B cell (primary cell): Measurements from ENCODE around the gene NAB1. TPM values are rescaled to one million over a fixed set of nuclear protein-coding genes. Genes with fewer than 3 reads are reported as not detected.

ENCODE experiments used
- ATAC-seq: fragments of 200-7000 bp; cut with Tn5 transposase; one replicate; pipeline ENCODE4 v1.10.0; 2021; ENCODE audit warnings: low read depth, mild to moderate bottlenecking, moderate number of reproducible peaks, moderate library complexity
- CTCF ChIA-PET: fragments of 350-600 bp; sonication (Branson Sonifier 250); formaldehyde crosslinking; loops from one replicate; lab custom pipeline; 2021; ENCODE audit warnings: antibody characterized with exemption, inconsistent platforms; lab: Charles Lee
- POLR2A ChIA-PET: fragments of 350-600 bp; sonication (Branson Sonifier 250); formaldehyde crosslinking; loops from one replicate; lab custom pipeline; 2021; ENCODE audit warnings: antibody characterized with exemption; lab: Charles Lee
- DNase-seq: peaks from one replicate; pipeline ENCODE4 v3.0.0; 2013
- H2AFZ ChIP-seq: 2 replicates; pipeline ENCODE4 v1.6.1; 2012; ENCODE audit warnings: mild to moderate bottlenecking, low read depth, low read length; ENCODE audit not compliant: insufficient read depth, poor library complexity, severe bottlenecking
- H3K27ac ChIP-seq, 2 donors: 1 replicate in 1 of 2; 2 replicates in 1 of 2; pipeline ENCODE4 v1.5.1; 2012 to 2013; ENCODE audit warnings: low read length in 2 of 2, mild to moderate bottlenecking in 2 of 2, moderate library complexity in 1 of 2
- H3K27me3 ChIP-seq, 4 experiments: fragments of 200-600 bp in 1 of 4; sonication (generic) in 1 of 4; replicated peaks in 1 of 4; 1 replicate in 2 of 4; 2 replicates in 2 of 4; pipeline versions ENCODE4 v1.6.1 to v1.7.0; 2013 to 2016; ENCODE audit warnings: low read length in 3 of 4, mild to moderate bottlenecking in 2 of 4, mixed read lengths in 1 of 4, moderate library complexity in 1 of 4; ENCODE audit not compliant: insufficient read depth in 4 of 4, control insufficient read depth in 3 of 4; ENCODE audit errors: control extremely low read depth in 1 of 4
- H3K36me3 ChIP-seq, 2 experiments: replicated peaks in 1 of 2; 1 replicate in 1 of 2; 2 replicates in 1 of 2; pipeline versions ENCODE4 v1.6.1 to v1.7.1; 2013; ENCODE audit warnings: low read length in 1 of 2; ENCODE audit not compliant: insufficient read depth in 2 of 2, control insufficient read depth in 1 of 2; ENCODE audit errors: control extremely low read depth in 1 of 2, extremely low read depth in 1 of 2
- H3K4me1 ChIP-seq, 2 donors: fragments of 200-600 bp in 1 of 2; sonication (generic) in 1 of 2; 1 replicate in 1 of 2; 2 replicates in 1 of 2; pipeline versions ENCODE4 v1.5.1 to v1.6.1; 2013 to 2017; ENCODE audit warnings: low read length in 2 of 2; ENCODE audit not compliant: control insufficient read depth in 2 of 2, insufficient read depth in 2 of 2
- H3K4me2 ChIP-seq: replicated peaks from 2 replicates; pipeline ENCODE3; 2012; ENCODE audit warnings: mild to moderate bottlenecking, low read depth, low read length; ENCODE audit not compliant: poor library complexity, severe bottlenecking
- H3K4me3 ChIP-seq, 5 experiments: fragments of 200-600 bp in 1 of 5; sonication (generic) in 1 of 5; 1 replicate in 3 of 5; 2 replicates in 2 of 5; pipeline versions ENCODE4 v1.5.1 to v1.7.0; 2011 to 2016; ENCODE audit warnings: low read length in 4 of 5, mild to moderate bottlenecking in 4 of 5, low read depth in 2 of 5, control low read depth in 1 of 5, moderate library complexity in 1 of 5; ENCODE audit not compliant: insufficient read depth in 1 of 5; ENCODE audit errors: control extremely low read depth in 1 of 5, extremely low read depth in 1 of 5
- H3K79me2 ChIP-seq: fragments of 200-600 bp; sonication (generic); one replicate; pipeline ENCODE4 v1.6.0; 2016; ENCODE audit warnings: low read length; ENCODE audit not compliant: control insufficient read depth, insufficient read depth
- H3K9ac ChIP-seq: fragments of 200-600 bp; sonication (generic); 2 replicates; pipeline ENCODE4 v1.6.1; 2017; ENCODE audit warnings: mild to moderate bottlenecking, low read length, moderate library complexity
- H3K9me3 ChIP-seq, 3 donors: one replicate each; pipeline versions ENCODE4 v1.6.1 to v1.7.1; 2013; ENCODE audit warnings: low read length in 2 of 3; ENCODE audit not compliant: control insufficient read depth in 2 of 3, insufficient read depth in 1 of 3; ENCODE audit errors: control extremely low read depth in 1 of 3
- H4K20me1 ChIP-seq: 2 replicates; pipeline ENCODE4 v1.6.0; 2012; ENCODE audit warnings: mild to moderate bottlenecking, low read length; ENCODE audit not compliant: insufficient read depth, control insufficient read depth, poor library complexity, severe bottlenecking
- H3K27ac Mint-ChIP-seq: one replicate; pipeline ENCODE4 v1.8.0; 2021; ENCODE audit warnings: mixed read lengths
- H3K27me3 Mint-ChIP-seq: one replicate; pipeline ENCODE4 v1.8.0; 2021; ENCODE audit warnings: mixed read lengths
- H3K4me1 Mint-ChIP-seq: one replicate; pipeline ENCODE4 v1.8.0; 2021; ENCODE audit warnings: mixed read lengths
- H3K4me3 Mint-ChIP-seq: one replicate; pipeline ENCODE4 v1.8.0; 2021; ENCODE audit warnings: mixed read lengths
- H3K9me3 Mint-ChIP-seq: one replicate; pipeline ENCODE4 v1.8.0; 2022; ENCODE audit warnings: mixed read lengths; ENCODE audit not compliant: insufficient read depth
- EZH2 ChIP-seq: IDR thresholded peaks from 2 replicates; pipeline ENCODE4 v1.6.1; 2012; ENCODE audit warnings: borderline replicate concordance, low read depth, mild to moderate bottlenecking, moderate library complexity, low read length; ENCODE audit not compliant: insufficient read depth, poor library complexity, severe bottlenecking
- WGBS: methylation state at CpG from one replicate; pipeline ENCODE4 v1.1.5; 2013; ENCODE audit warnings: missing lambda C conversion rate; ENCODE audit not compliant: insufficient coverage; 5-methylcytosine and 5-hydroxymethylcytosine counted together
- intact Hi-C: fragments of 100-400 bp; cut with micrococcal nuclease; formaldehyde crosslinking; loops from one replicate; pipeline ENCODE4 v1.10.0; 2022
- polyA plus RNA-seq: library from polyadenylated mRNA; depleted of rRNA; stranded (reverse); fragments of >200 nt; gene quantifications from 2 replicates; pipeline ENCODE4 v1.2.3, GENCODE V29; 2012
- total RNA-seq, 2 donors: library from RNA; stranded (reverse); fragments of 120-200 nt in 1 of 2; gene quantifications; 1 replicate in 1 of 2; 2 replicates in 1 of 2; pipeline versions ENCODE4 v1.2.3 to v1.2.4, GENCODE V29; 2013 to 2022
- TF ChIP-seq, protein P1 (sequence below): fragments of 200-600 bp; IDR thresholded peaks from one replicate; pipeline ENCODE4 v1.8.0; 2022; ENCODE audit warnings: antibody characterized with exemption, mild to moderate bottlenecking

Gene NAB1
- total and polyA plus RNA-seq, 2 donors (not counting 1 experiment from before 2014, with no cell fraction given) = 6.3 to 24.9 TPM

DNA sequence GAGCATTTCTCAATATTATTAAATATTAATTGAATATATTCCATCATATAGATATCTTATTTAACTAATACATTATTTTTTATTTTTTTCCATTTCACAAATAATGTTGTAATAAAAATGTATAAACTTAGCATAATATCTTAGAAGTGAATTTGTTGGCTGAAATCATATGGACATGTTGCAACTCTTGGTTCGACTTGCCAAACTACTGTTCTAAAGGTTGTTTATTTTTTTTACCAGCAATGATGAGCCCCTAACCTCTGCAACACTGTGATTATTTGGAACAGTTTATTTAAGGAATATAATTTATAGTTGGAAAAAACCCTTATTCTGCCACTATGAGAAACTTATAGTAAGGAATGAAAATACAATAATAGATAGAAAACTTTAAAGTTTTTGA, 8.8 kb upstream of the NAB1 start:
- H3K27me3 ChIP-seq = no peaks in the 10 kb centered on the region
- no peaks in the 10 kb centered on the region for H3K36me3 ChIP-seq
- no peak overlapping the region for H3K27ac Mint-ChIP-seq
- peaks cover 7% of the 10 kb centered on the region for H3K4me1 Mint-ChIP-seq
- ChIA-PET CTCF (no interaction called here), POLR2A (no interaction called here)
- no peaks in the 10 kb centered on the region for H4K20me1 ChIP-seq
- ATAC-seq = no peak
- H3K4me1 ChIP-seq = peaks cover 4 to 5% of the 10 kb centered on the region in 2 donors
- intact Hi-C loops = no loop called here
- no peaks in the 10 kb centered on the region for H3K9me3 ChIP-seq
- no peaks in the 10 kb centered on the region for H3K9me3 Mint-ChIP-seq
- no peaks in the 10 kb centered on the region for H3K27me3 Mint-ChIP-seq
- TF ChIP-seq, protein P1, sequence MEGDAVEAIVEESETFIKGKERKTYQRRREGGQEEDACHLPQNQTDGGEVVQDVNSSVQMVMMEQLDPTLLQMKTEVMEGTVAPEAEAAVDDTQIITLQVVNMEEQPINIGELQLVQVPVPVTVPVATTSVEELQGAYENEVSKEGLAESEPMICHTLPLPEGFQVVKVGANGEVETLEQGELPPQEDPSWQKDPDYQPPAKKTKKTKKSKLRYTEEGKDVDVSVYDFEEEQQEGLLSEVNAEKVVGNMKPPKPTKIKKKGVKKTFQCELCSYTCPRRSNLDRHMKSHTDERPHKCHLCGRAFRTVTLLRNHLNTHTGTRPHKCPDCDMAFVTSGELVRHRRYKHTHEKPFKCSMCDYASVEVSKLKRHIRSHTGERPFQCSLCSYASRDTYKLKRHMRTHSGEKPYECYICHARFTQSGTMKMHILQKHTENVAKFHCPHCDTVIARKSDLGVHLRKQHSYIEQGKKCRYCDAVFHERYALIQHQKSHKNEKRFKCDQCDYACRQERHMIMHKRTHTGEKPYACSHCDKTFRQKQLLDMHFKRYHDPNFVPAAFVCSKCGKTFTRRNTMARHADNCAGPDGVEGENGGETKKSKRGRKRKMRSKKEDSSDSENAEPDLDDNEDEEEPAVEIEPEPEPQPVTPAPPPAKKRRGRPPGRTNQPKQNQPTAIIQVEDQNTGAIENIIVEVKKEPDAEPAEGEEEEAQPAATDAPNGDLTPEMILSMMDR = no peak
- TF ChIP-seq EZH2 = no peak
- WGBS = no CpG with 5 or more reads among the region's 1 CpG
- H3K9ac ChIP-seq = no peak overlapping the region
- no peak overlapping the region for H3K27ac ChIP-seq
- no peak overlapping the region for H3K4me2 ChIP-seq
- no peaks in the 10 kb centered on the region for H3K79me2 ChIP-seq
- H2AFZ ChIP-seq = no peak overlapping the region
- no peak for DNase-seq
- H3K4me3 ChIP-seq = no peak overlapping the region
- H3K4me3 Mint-ChIP-seq = no peak overlapping the region

DNA sequence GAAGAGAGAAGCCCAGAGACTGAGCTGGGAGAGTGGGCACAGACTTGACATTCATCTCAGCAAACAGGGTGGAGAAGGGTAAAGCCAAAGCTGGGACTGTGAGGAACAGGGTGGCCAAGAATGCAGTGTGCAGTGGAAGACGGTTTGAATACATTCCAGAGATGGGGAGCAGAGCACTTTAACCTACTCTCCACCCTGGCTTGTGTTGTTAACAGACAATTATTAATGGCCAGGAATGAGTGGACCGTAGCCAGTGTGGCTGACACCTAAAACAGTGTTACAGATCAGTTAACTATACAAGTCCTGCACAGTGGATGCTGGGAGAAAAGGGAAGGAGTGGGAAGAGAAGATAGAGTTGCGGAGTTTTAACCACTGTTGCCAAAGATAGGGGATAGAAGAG, 7.4 kb upstream of the NAB1 start:
- H3K27me3 Mint-ChIP-seq = no peaks in the 10 kb centered on the region
- Histone ChIP-seq H3K27me3 (no peaks in the 10 kb centered on the region), H3K9ac (no peak overlapping the region), H3K36me3 (no peaks in the 10 kb centered on the region), H3K79me2 (no peaks in the 10 kb centered on the region), H3K27ac (no peak overlapping the region), H2AFZ (no peak overlapping the region), H3K9me3 (no peaks in the 10 kb centered on the region), H3K4me2 (no peak overlapping the region), H4K20me1 (no peaks in the 10 kb centered on the region), H3K4me3 (no peak overlapping the region), H3K4me1 (peaks cover 4 to 5% of the 10 kb centered on the region in 2 donors)
- peaks cover 9% of the 10 kb centered on the region for H3K4me1 Mint-ChIP-seq
- H3K4me3 Mint-ChIP-seq = no peak overlapping the region
- ChIA-PET CTCF (no interaction called here), POLR2A (no interaction called here)
- no peak for ATAC-seq
- TF ChIP-seq, protein P1 = no peak
- TF ChIP-seq EZH2 = no peak
- H3K27ac Mint-ChIP-seq = no peak overlapping the region
- DNase-seq = no peak
- 100% methylated on average over 1 of the region's 3 CpGs for WGBS
- no peaks in the 10 kb centered on the region for H3K9me3 Mint-ChIP-seq
- intact Hi-C loops = no loop called here
